ENCODE measurements around the gene MAMLD1.

MAMLD1 gene

DNA sequence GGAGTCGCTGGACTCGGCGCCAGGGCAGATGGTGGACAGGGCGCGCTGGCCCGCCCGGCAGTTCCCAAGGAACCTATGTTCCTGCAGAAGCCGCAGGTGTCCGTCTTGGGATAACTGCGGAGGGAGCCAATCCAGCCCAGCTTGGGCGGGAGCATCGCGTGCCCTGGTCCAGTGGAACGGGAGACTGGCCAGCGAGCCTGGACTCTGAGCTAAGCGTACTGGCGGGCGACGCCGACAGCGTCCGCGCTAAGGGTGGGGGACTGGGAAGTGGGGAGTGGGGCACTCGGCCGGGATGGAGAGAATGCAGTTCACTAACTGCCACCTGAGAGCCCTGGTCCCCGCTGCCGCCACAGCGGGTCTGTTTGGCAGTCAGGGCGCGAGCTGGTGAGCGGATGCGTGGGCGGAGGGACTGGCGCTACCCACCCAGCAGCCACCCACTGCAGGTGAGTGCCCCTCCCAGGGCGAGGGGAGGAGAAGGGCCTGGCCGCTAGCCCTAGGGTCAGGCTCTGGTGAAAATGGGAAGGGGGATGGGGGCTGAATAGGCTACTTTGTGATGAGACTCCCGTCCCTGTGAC is 1.3 kb upstream of the MAMLD1 start:
- peaks cover 98% of the 10 kb centered on the region for H3K27me3 ChIP-seq (ENCODE audit: insufficient read depth, low read depth, severe bottlenecking)
- no peaks in the 10 kb centered on the region for H3K36me3 ChIP-seq
- no peak overlapping the region for H3K4me3 ChIP-seq (ENCODE audit: low read depth, low read length)
- DNase-seq, result peak; percentile 11
- TF ChIP-seq CTCF (IDR thresholded peaks at IDR 0.05; ENCODE audit: low read depth, low read length), result no peak
- no peak overlapping the region for H3K27ac ChIP-seq
- peaks cover 6% of the 10 kb centered on the region for H3K9me3 ChIP-seq (ENCODE audit: severe bottlenecking)

GRCh38 chrX:150363561-150364346 is 637 bp downstream of the MAMLD1 start:
- Histone ChIP-seq H3K27ac (no peak overlapping the region), H3K4me3 (ENCODE audit: low read depth, low read length) (peak overlapping the region; percentile 59), H3K36me3 (no peaks in the 10 kb centered on the region), H3K27me3 (ENCODE audit: insufficient read depth, low read depth, severe bottlenecking) (peaks cover 85% of the 10 kb centered on the region), H3K9me3 (ENCODE audit: severe bottlenecking) (peaks cover 10% of the 10 kb centered on the region)
- no peak for DNase-seq
- no peak for TF ChIP-seq CTCF (IDR thresholded peaks at IDR 0.05; ENCODE audit: low read depth, low read length)

- DNase-seq, result peak; percentile 68
- H3K27ac ChIP-seq, result no peak overlapping the region
- H3K4me3 ChIP-seq (ENCODE audit: low read depth, low read length), result peak overlapping the region; percentile 59
- peaks cover 82% of the 10 kb centered on the region for H3K27me3 ChIP-seq (ENCODE audit: insufficient read depth, low read depth, severe bottlenecking)
- no peak for TF ChIP-seq CTCF (IDR thresholded peaks at IDR 0.05; ENCODE audit: low read depth, low read length)
- H3K9me3 ChIP-seq (ENCODE audit: severe bottlenecking), result peaks cover 10% of the 10 kb centered on the region
- no peaks in the 10 kb centered on the region for H3K36me3 ChIP-seq
These were observed 1.4 kb downstream of the MAMLD1 start for GRCh38 chrX:150364347-150365050.

- Histone ChIP-seq H3K4me3 (ENCODE audit: low read depth, low read length) (peak overlapping the region; percentile 59), H3K9me3 (ENCODE audit: severe bottlenecking) (peaks cover 10% of the 10 kb centered on the region), H3K27me3 (ENCODE audit: insufficient read depth, low read depth, severe bottlenecking) (peaks cover 80% of the 10 kb centered on the region), H3K27ac (no peak overlapping the region), H3K36me3 (no peaks in the 10 kb centered on the region)
- TF ChIP-seq CTCF (IDR thresholded peaks at IDR 0.05; ENCODE audit: low read depth, low read length), result peak; percentile 81
- peak; percentile 81 for DNase-seq
These were observed 2.2 kb downstream of the MAMLD1 start for GRCh38 chrX:150365051-150365989.
